ENCODE data around the gene GPR149.

The GPR149 gene

GRCh38 chr3:154345422-154346122 lies 84.4 kb downstream of the GPR149 start:
- no peak for DNase-seq (ENCODE audit: low read depth)

- DNase-seq (ENCODE audit: low read depth) = no peak
Measured at GRCh38 chr3:154338570-154338969, 91.4 kb downstream of the GPR149 start.

GRCh38 chr3:154338008-154338407 lies 92.0 kb downstream of the GPR149 start:
- DNase-seq (ENCODE audit: low read depth) = no peak

- no peak for DNase-seq (ENCODE audit: low read depth)
Measured at GRCh38 chr3:154334973-154335420, 95.0 kb downstream of the GPR149 start.

GRCh38 chr3:154327871-154328270 lies 102.1 kb downstream of the GPR149 start:
- DNase-seq (ENCODE audit: low read depth) = no peak

GRCh38 chr3:154324919-154325318 lies 105.1 kb downstream of the GPR149 start:
- DNase-seq (ENCODE audit: low read depth) = no peak

- DNase-seq (ENCODE audit: low read depth) = peak; percentile 83
Measured at GRCh38 chr3:154323891-154324738, 105.9 kb downstream of the GPR149 start, which contains the start of gene DHX36. Gene DHX36, minus strand, starts transcription at chr3:154324487. Its CDS starts 71 bp downstream, at chr3:154324416.

- no peak for DNase-seq (ENCODE audit: low read depth)
Measured at GRCh38 chr3:154316974-154317767, 112.8 kb downstream of the GPR149 start.

GRCh38 chr3:154314152-154314551 lies 115.8 kb downstream of the GPR149 start:
- no peak for DNase-seq (ENCODE audit: low read depth)

- DNase-seq (ENCODE audit: low read depth) = no peak
Measured at GRCh38 chr3:154310840-154311239, 119.2 kb downstream of the GPR149 start.

GRCh38 chr3:154307363-154307762 lies 122.6 kb downstream of the GPR149 start:
- no peak for DNase-seq (ENCODE audit: low read depth)

- no peak for DNase-seq (ENCODE audit: low read depth)
Measured at GRCh38 chr3:154304936-154305335, 125.1 kb downstream of the GPR149 start.

- no peak for DNase-seq (ENCODE audit: low read depth)
Measured at GRCh38 chr3:154304116-154304786, 125.7 kb downstream of the GPR149 start.

- DNase-seq (ENCODE audit: low read depth) = no peak
Measured at GRCh38 chr3:154301561-154301960, 128.4 kb downstream of the GPR149 start.

GRCh38 chr3:154294016-154294415 lies 136.0 kb downstream of the GPR149 start:
- no peak for DNase-seq (ENCODE audit: low read depth)

- no peak for DNase-seq (ENCODE audit: low read depth)
Measured at GRCh38 chr3:154290187-154290586, 139.8 kb downstream of the GPR149 start.

All from activated T-helper 9 cell treated with anti-CD3 and anti-CD28 coated beads, Interleukin-2, amount 50 U/mL, for 16 hours (primary cell).